ENCODE data around the gene ALLC. TPM values are rescaled to one million over a fixed set of nuclear protein-coding genes. Genes with fewer than 3 reads are reported as not detected.

ALLC gene
- total and polyA plus RNA-seq, 4 donors = 0.09 to 1.4 (median 0.74) TPM

DNA sequence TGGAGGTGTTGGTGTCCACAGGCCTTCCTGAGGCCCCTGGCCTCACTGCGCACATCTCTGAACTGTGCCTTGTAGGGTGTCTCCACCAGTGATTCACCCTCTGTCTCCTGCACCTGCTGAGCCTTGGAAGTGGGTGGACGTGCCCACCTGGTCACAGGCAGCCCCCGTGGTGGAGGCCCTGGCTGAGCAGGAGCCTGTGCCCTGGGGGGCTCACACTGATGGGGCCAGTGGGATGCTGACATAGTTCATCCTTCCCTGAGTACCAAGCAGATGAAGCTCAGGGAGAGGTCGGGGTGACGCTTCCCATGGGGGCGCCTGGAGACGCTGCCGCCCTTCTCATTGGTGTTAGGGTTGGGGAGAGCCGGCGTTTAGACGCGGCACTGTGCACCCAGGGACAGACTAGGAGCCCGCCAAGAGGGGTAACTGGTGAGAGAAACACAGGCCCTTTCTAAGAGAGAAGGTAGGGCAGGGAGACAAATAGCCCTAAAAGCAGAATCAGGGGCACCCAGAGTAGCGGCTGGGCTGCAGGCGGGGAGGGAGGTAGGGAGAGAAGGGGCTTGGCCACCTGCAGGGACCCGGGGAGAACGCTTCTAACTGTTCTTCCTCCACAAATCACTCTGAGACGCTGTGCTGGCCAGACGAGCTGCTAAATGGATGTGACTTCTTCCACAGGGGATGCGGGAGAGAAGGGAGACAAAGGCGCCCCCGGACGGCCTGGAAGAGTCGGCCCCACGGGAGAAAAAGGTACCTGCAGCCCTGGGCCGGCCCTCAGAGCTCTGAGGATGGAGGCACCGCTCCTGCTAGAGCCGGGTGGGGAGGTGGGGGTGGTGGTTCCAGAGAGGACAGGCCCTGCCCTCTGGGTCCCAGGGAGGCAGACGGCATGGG is 45.1 kb upstream of the ALLC start:
- 88% methylated on average over 29 of the region's 29 CpGs for WGBS
- peaks cover 0 to 3% (median under 1%) of the 10 kb centered on the region in 4 donors for H3K4me1 ChIP-seq (ENCODE audit: control insufficient read depth in 4 of 4, insufficient read depth in 4 of 4, low read length in 3 of 4)
- peaks cover 0 to 4% (median under 1%) of the 10 kb centered on the region in 4 donors for H3K36me3 ChIP-seq (ENCODE audit: control insufficient read depth in 4 of 4, insufficient read depth in 3 of 4, low read depth in 1 of 4, low read length in 3 of 4)
- H3K27me3 ChIP-seq (ENCODE audit: control insufficient read depth in 4 of 4, insufficient read depth in 4 of 4, low read length in 3 of 4) = no peaks in the 10 kb centered on the region
- no peak overlapping the region for H3K9ac ChIP-seq (ENCODE audit: low read depth in 1 of 2, low read length in 2 of 2)
- H3K27ac ChIP-seq (ENCODE audit: low read depth in 1 of 2, low read length in 2 of 2) = no peak overlapping the region
- H3K9me3 ChIP-seq (ENCODE audit: control insufficient read depth in 4 of 4, low read length in 3 of 4) = peaks cover 0 to 3% (median 0%) of the 10 kb centered on the region in 4 donors
- TF ChIP-seq, protein P1, sequence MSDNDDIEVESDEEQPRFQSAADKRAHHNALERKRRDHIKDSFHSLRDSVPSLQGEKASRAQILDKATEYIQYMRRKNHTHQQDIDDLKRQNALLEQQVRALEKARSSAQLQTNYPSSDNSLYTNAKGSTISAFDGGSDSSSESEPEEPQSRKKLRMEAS (IDR thresholded peaks at IDR 0.05) = no peak
- TF ChIP-seq, protein P2, sequence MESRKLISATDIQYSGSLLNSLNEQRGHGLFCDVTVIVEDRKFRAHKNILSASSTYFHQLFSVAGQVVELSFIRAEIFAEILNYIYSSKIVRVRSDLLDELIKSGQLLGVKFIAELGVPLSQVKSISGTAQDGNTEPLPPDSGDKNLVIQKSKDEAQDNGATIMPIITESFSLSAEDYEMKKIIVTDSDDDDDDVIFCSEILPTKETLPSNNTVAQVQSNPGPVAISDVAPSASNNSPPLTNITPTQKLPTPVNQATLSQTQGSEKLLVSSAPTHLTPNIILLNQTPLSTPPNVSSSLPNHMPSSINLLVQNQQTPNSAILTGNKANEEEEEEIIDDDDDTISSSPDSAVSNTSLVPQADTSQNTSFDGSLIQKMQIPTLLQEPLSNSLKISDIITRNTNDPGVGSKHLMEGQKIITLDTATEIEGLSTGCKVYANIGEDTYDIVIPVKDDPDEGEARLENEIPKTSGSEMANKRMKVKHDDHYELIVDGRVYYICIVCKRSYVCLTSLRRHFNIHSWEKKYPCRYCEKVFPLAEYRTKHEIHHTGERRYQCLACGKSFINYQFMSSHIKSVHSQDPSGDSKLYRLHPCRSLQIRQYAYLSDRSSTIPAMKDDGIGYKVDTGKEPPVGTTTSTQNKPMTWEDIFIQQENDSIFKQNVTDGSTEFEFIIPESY (IDR thresholded peaks at IDR 0.05) = no peak
- TF ChIP-seq, protein P3, sequence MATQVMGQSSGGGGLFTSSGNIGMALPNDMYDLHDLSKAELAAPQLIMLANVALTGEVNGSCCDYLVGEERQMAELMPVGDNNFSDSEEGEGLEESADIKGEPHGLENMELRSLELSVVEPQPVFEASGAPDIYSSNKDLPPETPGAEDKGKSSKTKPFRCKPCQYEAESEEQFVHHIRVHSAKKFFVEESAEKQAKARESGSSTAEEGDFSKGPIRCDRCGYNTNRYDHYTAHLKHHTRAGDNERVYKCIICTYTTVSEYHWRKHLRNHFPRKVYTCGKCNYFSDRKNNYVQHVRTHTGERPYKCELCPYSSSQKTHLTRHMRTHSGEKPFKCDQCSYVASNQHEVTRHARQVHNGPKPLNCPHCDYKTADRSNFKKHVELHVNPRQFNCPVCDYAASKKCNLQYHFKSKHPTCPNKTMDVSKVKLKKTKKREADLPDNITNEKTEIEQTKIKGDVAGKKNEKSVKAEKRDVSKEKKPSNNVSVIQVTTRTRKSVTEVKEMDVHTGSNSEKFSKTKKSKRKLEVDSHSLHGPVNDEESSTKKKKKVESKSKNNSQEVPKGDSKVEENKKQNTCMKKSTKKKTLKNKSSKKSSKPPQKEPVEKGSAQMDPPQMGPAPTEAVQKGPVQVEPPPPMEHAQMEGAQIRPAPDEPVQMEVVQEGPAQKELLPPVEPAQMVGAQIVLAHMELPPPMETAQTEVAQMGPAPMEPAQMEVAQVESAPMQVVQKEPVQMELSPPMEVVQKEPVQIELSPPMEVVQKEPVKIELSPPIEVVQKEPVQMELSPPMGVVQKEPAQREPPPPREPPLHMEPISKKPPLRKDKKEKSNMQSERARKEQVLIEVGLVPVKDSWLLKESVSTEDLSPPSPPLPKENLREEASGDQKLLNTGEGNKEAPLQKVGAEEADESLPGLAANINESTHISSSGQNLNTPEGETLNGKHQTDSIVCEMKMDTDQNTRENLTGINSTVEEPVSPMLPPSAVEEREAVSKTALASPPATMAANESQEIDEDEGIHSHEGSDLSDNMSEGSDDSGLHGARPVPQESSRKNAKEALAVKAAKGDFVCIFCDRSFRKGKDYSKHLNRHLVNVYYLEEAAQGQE (IDR thresholded peaks at IDR 0.05) = no peak
- TF ChIP-seq GABPA (IDR thresholded peaks at IDR 0.05 in 1 of 2, conservative IDR thresholded peaks at IDR 0.05 in 1 of 2) = no peak
- TF ChIP-seq JUND (IDR thresholded peaks at IDR 0.05) = no peak
- TF ChIP-seq SP1 (IDR thresholded peaks at IDR 0.05) = no peak
- TF ChIP-seq HNF4G (IDR thresholded peaks at IDR 0.05) = no peak
- TF ChIP-seq, protein P4, sequence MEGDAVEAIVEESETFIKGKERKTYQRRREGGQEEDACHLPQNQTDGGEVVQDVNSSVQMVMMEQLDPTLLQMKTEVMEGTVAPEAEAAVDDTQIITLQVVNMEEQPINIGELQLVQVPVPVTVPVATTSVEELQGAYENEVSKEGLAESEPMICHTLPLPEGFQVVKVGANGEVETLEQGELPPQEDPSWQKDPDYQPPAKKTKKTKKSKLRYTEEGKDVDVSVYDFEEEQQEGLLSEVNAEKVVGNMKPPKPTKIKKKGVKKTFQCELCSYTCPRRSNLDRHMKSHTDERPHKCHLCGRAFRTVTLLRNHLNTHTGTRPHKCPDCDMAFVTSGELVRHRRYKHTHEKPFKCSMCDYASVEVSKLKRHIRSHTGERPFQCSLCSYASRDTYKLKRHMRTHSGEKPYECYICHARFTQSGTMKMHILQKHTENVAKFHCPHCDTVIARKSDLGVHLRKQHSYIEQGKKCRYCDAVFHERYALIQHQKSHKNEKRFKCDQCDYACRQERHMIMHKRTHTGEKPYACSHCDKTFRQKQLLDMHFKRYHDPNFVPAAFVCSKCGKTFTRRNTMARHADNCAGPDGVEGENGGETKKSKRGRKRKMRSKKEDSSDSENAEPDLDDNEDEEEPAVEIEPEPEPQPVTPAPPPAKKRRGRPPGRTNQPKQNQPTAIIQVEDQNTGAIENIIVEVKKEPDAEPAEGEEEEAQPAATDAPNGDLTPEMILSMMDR (IDR thresholded peaks at IDR 0.05; ENCODE audit: low read depth, low read length, missing input control) = no peak
- no peak for TF ChIP-seq HNF4A (conservative IDR thresholded peaks at IDR 0.05)
- no peak for TF ChIP-seq RXRA (IDR thresholded peaks at IDR 0.05)
- no peak for TF ChIP-seq YY1 (IDR thresholded peaks at IDR 0.05)
- TF ChIP-seq FOXA1 (IDR thresholded peaks at IDR 0.05) = no peak
- no peak for TF ChIP-seq RAD21 (IDR thresholded peaks at IDR 0.05)
- no peak for TF ChIP-seq EGR1 (IDR thresholded peaks at IDR 0.05; ENCODE audit: low read depth in 2 of 2)
- no peak for TF ChIP-seq TAF1 (conservative IDR thresholded peaks at IDR 0.05)
- TF ChIP-seq, protein P5, sequence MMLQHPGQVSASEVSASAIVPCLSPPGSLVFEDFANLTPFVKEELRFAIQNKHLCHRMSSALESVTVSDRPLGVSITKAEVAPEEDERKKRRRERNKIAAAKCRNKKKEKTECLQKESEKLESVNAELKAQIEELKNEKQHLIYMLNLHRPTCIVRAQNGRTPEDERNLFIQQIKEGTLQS (IDR thresholded peaks at IDR 0.05) = no peak
- TF ChIP-seq FOXA2 (IDR thresholded peaks at IDR 0.05) = no peak
- no peak for TF ChIP-seq NR2F2 (IDR thresholded peaks at IDR 0.05)
- H3K4me3 ChIP-seq (ENCODE audit: low read depth in 1 of 3, low read length in 3 of 3) = no peak overlapping the region
- no peak for DNase-seq (ENCODE audit: low spot score)

Measured in liver (tissue), 9 donors.